ENCODE measurements around the gene MRS2.
"Not testable (repeated sequence)": the region's sequence is repeated elsewhere in the genome, so short reads cannot be mapped to it uniquely, and the experiment has no call there.

The MRS2 gene

DNA sequence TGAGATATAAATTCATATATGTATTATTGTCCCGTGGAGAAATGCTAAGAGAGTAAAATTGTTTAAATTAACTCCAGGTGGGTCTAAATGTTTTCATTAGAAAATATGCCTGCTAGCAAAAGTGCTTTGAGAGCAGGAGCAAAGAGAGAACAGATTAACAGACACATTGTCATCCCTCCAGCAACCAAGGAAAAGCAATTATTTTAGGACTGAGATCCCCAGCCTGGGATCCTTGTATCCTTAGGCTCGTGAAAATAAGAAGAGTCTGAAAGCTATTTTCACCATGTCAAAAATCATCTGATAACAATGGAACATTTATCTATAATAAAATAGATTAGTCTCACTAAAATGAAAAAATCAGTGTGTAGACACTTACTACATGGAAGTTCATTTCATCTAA is 11.5 kb upstream of the MRS2 start:
- DNase-seq = no peak

- no peak for DNase-seq
Measured at GRCh38 chr6:24391756-24392405, 10.9 kb upstream of the MRS2 start.

DNA sequence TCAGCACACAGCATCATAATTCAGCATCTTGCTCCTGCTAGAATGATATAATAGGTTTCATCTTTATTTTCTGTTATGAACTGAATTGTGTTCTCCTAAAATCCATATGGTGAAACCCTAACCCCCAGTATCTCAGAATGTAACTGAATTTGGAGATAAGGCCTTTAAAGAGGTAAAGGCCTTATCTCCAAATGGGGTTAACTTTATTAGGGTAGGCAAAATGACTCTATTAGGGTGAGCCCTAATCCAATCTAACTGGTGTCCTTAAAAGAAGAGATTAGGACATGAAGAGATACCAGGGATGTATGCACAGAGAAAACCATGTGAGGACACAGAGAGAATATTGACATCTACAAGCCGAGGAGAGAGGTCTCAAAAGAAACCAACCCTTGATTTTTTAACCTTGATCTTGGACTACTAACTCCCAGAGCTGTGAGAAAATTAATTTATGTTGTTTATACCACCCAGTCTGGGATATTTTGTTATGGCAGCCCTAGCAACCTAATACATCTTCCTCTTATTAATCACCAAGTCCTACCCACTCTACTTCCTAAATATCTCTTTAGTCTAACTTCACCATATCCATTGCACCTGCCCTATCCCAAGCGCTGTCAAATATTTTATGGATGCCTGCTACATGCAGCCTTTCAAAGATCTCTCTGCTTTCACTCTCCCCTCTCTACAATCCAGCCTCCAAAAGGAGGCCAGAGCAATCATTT is 8.5 kb upstream of the MRS2 start:
- no peak for DNase-seq

- DNase-seq = no peak
Measured at GRCh38 chr6:24394780-24395437, 7.8 kb upstream of the MRS2 start.

- no peak for DNase-seq
Measured at GRCh38 chr6:24396824-24397223, 5.9 kb upstream of the MRS2 start.

- DNase-seq = no peak
Measured at GRCh38 chr6:24397631-24398030, 5.1 kb upstream of the MRS2 start.

GRCh38 chr6:24400045-24401039 is 2.4 kb upstream of the MRS2 start:
- not testable (repeated sequence) for DNase-seq

DNA sequence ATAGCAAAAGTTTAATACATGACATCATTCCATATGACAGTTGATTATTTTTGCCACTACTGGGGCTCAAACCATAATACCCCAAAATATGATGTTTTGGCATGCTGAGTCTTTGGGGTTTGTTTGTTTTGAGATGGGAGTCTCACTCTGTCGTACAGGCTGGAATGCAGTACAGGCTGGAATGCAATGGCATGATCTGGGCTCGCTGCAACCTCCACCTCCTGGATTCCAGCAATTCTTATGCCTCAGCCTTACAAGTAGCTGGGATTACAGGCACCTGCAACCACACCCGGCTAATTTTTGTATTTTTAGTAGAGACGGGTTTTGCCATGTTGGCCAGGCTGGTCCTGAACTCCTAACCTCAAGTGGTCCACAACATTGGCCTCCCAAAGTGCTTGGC is 1.3 kb upstream of the MRS2 start:
- DNase-seq = no peak

GRCh38 chr6:24403501-24403824 is 727 bp downstream of the MRS2 start:
- DNase-seq = no peak

DNA sequence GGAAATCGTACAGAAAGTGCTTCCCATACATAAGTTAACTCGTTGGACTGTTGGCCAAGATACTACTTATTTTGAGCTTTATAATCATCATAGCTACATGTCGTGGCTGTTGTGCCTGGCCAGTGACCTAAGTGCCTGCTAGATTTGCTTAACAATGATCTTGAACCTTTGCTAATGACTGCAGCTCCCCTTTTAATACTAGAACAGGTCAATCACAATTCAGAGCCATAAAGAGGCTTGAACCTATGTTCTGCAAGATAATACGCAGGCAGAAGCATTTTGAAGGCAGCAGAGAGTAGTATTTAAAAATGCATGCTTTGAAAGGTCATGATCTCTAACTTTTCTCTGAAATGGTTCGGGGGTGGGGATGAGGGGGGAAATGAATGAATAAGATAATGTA is 2.5 kb downstream of the MRS2 start:
- no peak for DNase-seq

GRCh38 chr6:24408719-24409410 is 6.1 kb downstream of the MRS2 start:
- DNase-seq = no peak

DNA sequence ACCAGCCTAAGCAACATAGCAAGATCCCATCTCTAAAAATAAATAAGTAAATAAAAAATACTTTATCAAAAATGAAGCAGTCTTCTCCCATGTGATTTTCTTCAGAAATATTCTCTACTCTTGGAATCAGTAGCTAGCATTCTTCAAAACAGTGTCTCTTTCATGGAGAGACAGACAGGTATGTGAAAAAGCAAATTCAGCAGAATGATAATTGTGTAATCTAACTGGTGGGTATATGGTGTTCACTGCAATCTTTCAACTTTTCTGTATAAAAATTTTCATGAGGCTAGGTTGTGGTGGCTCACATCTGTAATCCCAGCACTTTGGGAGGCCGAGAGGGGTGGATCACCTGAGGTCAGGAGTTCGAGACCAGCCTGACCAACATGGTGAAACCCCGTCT is 7.9 kb downstream of the MRS2 start:
- DNase-seq = no peak

DNA sequence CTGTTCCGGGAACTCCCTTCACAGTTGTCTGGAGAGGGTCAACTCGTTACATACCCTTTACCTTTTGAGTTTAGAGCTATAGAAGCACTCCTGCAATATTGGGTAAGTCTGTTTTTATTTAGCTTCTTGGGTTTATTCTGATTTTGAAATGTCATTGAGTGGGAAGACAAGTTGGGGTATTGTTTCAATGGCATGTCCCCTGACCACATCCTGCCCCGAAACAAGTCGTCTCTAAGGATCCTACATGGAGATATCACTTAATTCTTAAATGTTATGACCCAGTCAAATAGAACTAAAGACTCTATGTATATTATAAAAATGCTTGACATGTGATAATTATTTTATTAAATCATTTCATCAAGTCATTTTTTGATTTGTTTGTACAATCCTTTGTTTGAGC is 9.6 kb downstream of the MRS2 start:
- DNase-seq = no peak

- DNase-seq = not testable (repeated sequence)
Measured at GRCh38 chr6:24414531-24414930, 11.8 kb downstream of the MRS2 start.

DNA sequence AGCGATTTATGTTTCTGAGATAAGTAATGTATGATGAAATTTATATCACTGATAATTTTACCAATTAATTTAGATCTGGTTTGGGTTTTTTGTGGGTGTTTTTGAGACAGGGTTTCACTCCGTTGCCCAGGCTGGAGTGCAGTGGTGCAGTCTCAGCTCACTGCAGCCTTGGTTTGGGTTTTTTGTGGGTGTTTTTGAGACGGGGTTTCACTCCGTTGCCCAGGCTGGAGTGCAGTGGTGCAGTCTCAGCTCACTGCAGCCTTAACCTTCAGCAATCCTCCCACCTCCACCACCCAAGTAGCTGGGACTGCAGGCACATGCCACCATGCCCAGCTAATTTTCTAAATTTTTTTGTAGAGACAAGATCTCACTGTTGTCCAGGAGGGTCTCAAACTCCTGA is 13.0 kb downstream of the MRS2 start:
- DNase-seq = no peak

DNA sequence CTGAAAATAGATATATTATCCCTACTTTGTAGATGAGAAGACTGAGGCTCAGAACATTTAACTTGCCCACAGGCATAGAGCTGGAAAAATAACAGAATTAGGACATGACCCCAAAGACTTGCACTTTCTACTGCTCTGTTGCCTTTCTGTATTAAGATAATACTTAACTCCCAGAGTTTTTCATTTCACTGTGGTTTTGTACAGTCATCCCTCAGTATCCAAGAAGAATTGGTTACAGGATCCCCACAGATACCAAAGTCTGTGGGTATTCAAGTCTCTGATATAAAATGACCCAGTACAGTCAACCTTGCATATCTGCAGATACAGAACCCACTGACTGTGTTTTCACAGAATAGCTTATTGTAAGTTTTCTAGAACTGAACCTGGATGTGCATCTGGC is 16.8 kb downstream of the MRS2 start:
- DNase-seq = no peak

DNA sequence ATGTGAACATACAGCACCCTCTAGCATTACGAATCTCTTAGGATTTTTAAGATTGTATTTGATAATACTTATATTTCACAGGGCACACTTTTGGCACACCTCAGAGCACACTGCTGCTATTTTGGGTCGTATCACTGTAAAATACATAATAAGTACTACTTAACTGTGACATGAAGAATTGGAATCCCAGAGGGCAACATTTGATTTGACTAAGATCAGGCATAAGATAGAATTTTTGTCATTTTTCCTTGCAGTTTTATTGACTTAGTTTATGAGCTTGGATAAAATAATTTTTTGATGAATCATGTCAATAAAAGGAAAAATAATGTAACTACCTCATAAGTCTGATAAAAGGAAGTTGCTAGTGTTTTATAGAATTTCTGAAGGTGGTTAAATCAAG is 22.4 kb downstream of the MRS2 start:
- no peak for DNase-seq

GRCh38 chr6:24426729-24427446 is 24.2 kb downstream of the MRS2 start:
- no peak for DNase-seq

DNA sequence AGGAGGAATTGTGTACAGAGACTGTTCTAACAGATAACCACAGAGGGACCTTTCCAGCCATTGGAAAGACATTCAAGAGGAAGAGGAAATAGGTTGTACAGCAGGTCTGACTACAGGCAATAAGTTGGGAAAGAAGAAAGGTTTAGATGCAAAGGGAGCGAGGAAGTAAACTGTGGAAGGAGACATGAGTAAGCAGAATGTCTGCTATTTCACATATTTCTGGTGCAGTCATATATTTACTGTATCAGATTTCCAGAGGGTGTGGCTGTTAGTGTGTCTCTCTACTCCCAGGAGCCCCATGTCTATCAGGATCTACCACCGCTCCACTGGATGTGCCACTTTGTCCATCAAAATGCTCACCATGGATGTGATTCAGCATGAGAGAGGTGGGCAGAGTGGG is 25.9 kb downstream of the MRS2 start:
- no peak for DNase-seq

GRCh38 chr6:24429146-24429545 is 26.4 kb downstream of the MRS2 start:
- DNase-seq = no peak

DNA sequence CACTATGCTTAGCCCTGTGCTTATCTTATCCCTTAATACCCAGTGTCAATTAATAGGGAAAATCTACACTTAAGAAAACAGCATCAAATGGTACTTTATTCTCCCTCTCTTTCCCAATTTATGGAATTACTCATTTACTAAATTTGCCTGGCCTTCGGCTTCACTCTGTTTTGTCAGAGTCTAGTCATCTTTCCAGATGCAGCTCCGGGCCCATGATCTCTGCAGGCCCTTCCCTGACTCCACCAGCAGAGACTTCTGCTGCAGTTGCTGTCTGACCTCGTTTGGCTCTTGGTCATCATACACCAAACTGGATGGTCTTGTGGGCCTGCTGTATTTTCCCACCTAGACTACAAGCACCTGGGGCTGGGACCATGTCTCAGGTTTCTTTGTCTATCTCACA is 27.4 kb downstream of the MRS2 start:
- DNase-seq = no peak

- DNase-seq = no peak
Measured at GRCh38 chr6:24431045-24431451, 28.3 kb downstream of the MRS2 start.
